SK-N-MC (cell line): Measurements from ENCODE around the gene AGBL1.

Source experiments
- EZH2 ChIP-seq: fragments of 200-600 bp; sonication (generic); IDR thresholded peaks from one replicate; pipeline ENCODE4 v1.6.1; 2017; ENCODE audit warnings: antibody characterized with exemption
- FOXP2 ChIP-seq: optimal IDR thresholded peaks from 2 replicates; pipeline ENCODE3; 2011; ENCODE audit warnings: mild to moderate bottlenecking, moderate library complexity; ENCODE audit not compliant: insufficient read depth; ENCODE audit errors: extremely low read length, control extremely low read depth
- POLR2AphosphoS5 ChIP-seq: IDR thresholded peaks from 2 replicates; pipeline ENCODE4 v1.6.1; 2012; ENCODE audit warnings: mild to moderate bottlenecking, low read depth, low read length, borderline replicate concordance

GRCh38 chr15:86236356-86237110 lies 156.9 kb downstream of the AGBL1 start:
- TF ChIP-seq POLR2AphosphoS5 (no peak), EZH2 (no peak), FOXP2 (no peak)
